H1 (cell line): Measurements from ENCODE around the gene KCNH8. TPM values are rescaled to one million over a fixed set of nuclear protein-coding genes. Genes with fewer than 3 reads are reported as not detected.

Experiments
- BRCA1 ChIP-seq: IDR thresholded peaks from 2 replicates; pipeline ENCODE4 v1.6.1; 2012; ENCODE audit warnings: low read depth, low read length, improper control_type of control experiment
- CBX5 ChIP-seq: fragments of 300-800, 300-1000 bp; sonication (generic); IDR thresholded peaks from 2 replicates; pipeline ENCODE4 v1.7.1; 2016; ENCODE audit warnings: antibody characterized with exemption, low read length, low read depth
- EP300 ChIP-seq, 2 experiments: IDR thresholded peaks; 1 replicate in 1 of 2; 2 replicates in 1 of 2; pipeline ENCODE4 v1.6.1; 2011 to 2012; ENCODE audit warnings: low read depth in 2 of 2, low read length in 2 of 2, mild to moderate bottlenecking in 2 of 2, borderline replicate concordance in 1 of 2, inconsistent platforms in 1 of 2, moderate library complexity in 1 of 2
- JUN ChIP-seq: IDR thresholded peaks from 2 replicates; pipeline ENCODE4 v1.6.1; 2011; ENCODE audit warnings: low read depth, mild to moderate bottlenecking, improper control_type of control experiment, low read length
- KDM4A ChIP-seq: IDR thresholded peaks from one replicate; pipeline ENCODE4 v1.7.1; 2012; ENCODE audit warnings: low read depth, mild to moderate bottlenecking, moderate library complexity, low read length, inconsistent platforms; ENCODE audit not compliant: severe bottlenecking
- NANOG ChIP-seq: IDR thresholded peaks from 2 replicates; pipeline ENCODE4 v1.6.1; 2011; ENCODE audit warnings: low read length, low read depth, mild to moderate bottlenecking, inconsistent platforms; ENCODE audit not compliant: insufficient read depth, poor library complexity, severe bottlenecking
- POLR2A ChIP-seq, 2 experiments: IDR thresholded peaks; 1 replicate in 1 of 2; 2 replicates in 1 of 2; pipeline ENCODE4 v1.6.1; 2011; ENCODE audit warnings: low read depth in 2 of 2, low read length in 2 of 2, mild to moderate bottlenecking in 2 of 2; ENCODE audit errors: control extremely low read depth in 1 of 2
- SIRT6 ChIP-seq: IDR thresholded peaks from one replicate; pipeline ENCODE4 v1.7.1; 2012; ENCODE audit warnings: low read length, inconsistent platforms
- SP2 ChIP-seq: IDR thresholded peaks from 2 replicates; pipeline ENCODE4 v1.6.1; 2012; ENCODE audit warnings: mild to moderate bottlenecking, low read length, inconsistent platforms
- SRF ChIP-seq: IDR thresholded peaks from 2 replicates; pipeline ENCODE4 v1.6.1; 2011; ENCODE audit warnings: mild to moderate bottlenecking, low read depth, low read length, moderate library complexity
- SUZ12 ChIP-seq: fragments of 200-600 bp; sonication (generic); IDR thresholded peaks from 2 replicates; pipeline ENCODE4 v1.6.1; 2012; ENCODE audit warnings: mild to moderate bottlenecking, inconsistent platforms, low read length, moderate library complexity, mixed read lengths
- TAF7 ChIP-seq: optimal IDR thresholded peaks from 2 replicates; pipeline ENCODE3; 2011; ENCODE audit warnings: low read depth, mild to moderate bottlenecking, inconsistent platforms, low read length, moderate library complexity, borderline replicate concordance
- polyA plus RNA-seq, 7 experiments: library from polyadenylated mRNA; depleted of rRNA in 3 of 7; stranded (reverse) in 5 of 7; unstranded in 2 of 7; fragments of >200 nt in 5 of 7; fragments of 200-250 nt in 2 of 7; gene quantifications; 1 replicate in 5 of 7; 2 replicates in 1 of 7; 4 replicates in 1 of 7; pipeline versions ENCODE4 v1.2.1 to v1.2.3, GENCODE V29; 2011 to 2013; ENCODE audit warnings: missing spikeins in 2 of 7, mixed read lengths in 2 of 7
- total RNA-seq: library from RNA; stranded (reverse); fragmentation: NEBNext Ultra II Directional; extraction: Animal tissue kit (Norgen Biotek cat#: 25700); gene quantifications from 2 replicates; pipeline ENCODE4 v1.2.1, GENCODE V29; 2021
- TF ChIP-seq, protein P1 (sequence below): fragments of 300-600 bp; sonication (generic); IDR thresholded peaks from 2 replicates; pipeline ENCODE4 v1.7.1; 2012; ENCODE audit warnings: low read length, moderate library complexity, mild to moderate bottlenecking, inconsistent platforms; ENCODE audit not compliant: insufficient replicate concordance

KCNH8 gene
- total and polyA plus RNA-seq, 2 of the 8 experiments (the other 6 are each of a cell fraction or from before 2014, with no cell fraction given): 2.2 to 2.4 TPM

DNA sequence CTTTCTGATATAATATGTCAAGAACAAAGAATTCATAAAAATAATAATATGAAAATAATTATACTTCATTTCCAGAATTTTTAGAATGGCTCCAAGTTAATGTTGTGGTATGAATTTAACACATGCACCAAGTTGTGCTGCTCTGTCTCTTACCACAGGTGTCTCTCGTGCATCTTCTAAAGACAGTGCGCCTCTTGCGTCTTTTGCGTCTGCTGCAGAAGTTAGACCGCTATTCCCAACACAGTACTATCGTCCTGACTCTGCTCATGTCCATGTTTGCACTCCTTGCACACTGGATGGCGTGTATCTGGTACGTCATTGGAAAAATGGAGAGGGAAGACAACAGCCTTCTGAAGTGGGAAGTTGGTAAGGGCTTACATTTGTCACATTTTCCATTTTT lies 246.6 kb downstream of the KCNH8 start (continued):
- TF ChIP-seq, protein P1, sequence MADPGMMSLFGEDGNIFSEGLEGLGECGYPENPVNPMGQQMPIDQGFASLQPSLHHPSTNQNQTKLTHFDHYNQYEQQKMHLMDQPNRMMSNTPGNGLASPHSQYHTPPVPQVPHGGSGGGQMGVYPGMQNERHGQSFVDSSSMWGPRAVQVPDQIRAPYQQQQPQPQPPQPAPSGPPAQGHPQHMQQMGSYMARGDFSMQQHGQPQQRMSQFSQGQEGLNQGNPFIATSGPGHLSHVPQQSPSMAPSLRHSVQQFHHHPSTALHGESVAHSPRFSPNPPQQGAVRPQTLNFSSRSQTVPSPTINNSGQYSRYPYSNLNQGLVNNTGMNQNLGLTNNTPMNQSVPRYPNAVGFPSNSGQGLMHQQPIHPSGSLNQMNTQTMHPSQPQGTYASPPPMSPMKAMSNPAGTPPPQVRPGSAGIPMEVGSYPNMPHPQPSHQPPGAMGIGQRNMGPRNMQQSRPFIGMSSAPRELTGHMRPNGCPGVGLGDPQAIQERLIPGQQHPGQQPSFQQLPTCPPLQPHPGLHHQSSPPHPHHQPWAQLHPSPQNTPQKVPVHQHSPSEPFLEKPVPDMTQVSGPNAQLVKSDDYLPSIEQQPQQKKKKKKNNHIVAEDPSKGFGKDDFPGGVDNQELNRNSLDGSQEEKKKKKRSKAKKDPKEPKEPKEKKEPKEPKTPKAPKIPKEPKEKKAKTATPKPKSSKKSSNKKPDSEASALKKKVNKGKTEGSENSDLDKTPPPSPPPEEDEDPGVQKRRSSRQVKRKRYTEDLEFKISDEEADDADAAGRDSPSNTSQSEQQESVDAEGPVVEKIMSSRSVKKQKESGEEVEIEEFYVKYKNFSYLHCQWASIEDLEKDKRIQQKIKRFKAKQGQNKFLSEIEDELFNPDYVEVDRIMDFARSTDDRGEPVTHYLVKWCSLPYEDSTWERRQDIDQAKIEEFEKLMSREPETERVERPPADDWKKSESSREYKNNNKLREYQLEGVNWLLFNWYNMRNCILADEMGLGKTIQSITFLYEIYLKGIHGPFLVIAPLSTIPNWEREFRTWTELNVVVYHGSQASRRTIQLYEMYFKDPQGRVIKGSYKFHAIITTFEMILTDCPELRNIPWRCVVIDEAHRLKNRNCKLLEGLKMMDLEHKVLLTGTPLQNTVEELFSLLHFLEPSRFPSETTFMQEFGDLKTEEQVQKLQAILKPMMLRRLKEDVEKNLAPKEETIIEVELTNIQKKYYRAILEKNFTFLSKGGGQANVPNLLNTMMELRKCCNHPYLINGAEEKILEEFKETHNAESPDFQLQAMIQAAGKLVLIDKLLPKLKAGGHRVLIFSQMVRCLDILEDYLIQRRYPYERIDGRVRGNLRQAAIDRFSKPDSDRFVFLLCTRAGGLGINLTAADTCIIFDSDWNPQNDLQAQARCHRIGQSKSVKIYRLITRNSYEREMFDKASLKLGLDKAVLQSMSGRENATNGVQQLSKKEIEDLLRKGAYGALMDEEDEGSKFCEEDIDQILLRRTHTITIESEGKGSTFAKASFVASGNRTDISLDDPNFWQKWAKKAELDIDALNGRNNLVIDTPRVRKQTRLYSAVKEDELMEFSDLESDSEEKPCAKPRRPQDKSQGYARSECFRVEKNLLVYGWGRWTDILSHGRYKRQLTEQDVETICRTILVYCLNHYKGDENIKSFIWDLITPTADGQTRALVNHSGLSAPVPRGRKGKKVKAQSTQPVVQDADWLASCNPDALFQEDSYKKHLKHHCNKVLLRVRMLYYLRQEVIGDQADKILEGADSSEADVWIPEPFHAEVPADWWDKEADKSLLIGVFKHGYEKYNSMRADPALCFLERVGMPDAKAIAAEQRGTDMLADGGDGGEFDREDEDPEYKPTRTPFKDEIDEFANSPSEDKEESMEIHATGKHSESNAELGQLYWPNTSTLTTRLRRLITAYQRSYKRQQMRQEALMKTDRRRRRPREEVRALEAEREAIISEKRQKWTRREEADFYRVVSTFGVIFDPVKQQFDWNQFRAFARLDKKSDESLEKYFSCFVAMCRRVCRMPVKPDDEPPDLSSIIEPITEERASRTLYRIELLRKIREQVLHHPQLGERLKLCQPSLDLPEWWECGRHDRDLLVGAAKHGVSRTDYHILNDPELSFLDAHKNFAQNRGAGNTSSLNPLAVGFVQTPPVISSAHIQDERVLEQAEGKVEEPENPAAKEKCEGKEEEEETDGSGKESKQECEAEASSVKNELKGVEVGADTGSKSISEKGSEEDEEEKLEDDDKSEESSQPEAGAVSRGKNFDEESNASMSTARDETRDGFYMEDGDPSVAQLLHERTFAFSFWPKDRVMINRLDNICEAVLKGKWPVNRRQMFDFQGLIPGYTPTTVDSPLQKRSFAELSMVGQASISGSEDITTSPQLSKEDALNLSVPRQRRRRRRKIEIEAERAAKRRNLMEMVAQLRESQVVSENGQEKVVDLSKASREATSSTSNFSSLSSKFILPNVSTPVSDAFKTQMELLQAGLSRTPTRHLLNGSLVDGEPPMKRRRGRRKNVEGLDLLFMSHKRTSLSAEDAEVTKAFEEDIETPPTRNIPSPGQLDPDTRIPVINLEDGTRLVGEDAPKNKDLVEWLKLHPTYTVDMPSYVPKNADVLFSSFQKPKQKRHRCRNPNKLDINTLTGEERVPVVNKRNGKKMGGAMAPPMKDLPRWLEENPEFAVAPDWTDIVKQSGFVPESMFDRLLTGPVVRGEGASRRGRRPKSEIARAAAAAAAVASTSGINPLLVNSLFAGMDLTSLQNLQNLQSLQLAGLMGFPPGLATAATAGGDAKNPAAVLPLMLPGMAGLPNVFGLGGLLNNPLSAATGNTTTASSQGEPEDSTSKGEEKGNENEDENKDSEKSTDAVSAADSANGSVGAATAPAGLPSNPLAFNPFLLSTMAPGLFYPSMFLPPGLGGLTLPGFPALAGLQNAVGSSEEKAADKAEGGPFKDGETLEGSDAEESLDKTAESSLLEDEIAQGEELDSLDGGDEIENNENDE: no peak
- TF ChIP-seq SP2 (no peak), EP300 (IDR thresholded peaks at IDR 0.05; ENCODE audit: borderline replicate concordance in 1 of 2, low read depth in 2 of 2, low read length in 2 of 2) (no peak), SIRT6 (no peak), JUN (no peak), BRCA1 (no peak), NANOG (no peak), SUZ12 (no peak), SRF (no peak), POLR2A (IDR thresholded peaks at IDR 0.05; ENCODE audit: control extremely low read depth in 1 of 2, low read depth in 2 of 2, low read length in 2 of 2) (no peak), TAF7 (no peak), KDM4A (no peak), CBX5 (no peak)
